ENCODE measurements around the gene CCDC192.

CCDC192 gene

DNA sequence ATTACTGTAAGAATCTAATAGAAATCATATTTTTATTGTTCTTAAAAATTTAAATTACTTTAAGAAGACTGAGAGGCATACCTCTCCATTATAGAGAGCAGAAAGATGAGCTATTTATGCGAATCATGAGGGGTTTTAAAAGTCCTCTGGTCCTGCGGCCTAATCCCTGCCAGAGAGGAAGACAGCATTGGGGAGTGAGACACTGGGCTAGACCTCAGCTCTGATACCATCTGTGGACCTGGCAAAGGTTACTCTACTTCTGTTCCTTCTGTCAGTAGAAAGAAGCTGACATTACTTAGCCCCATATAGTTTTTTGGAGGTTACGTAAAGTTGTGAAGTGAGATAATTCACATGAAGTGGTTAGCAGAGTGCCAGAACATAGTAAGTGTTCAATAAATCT lies 103.6 kb downstream of the CCDC192 start:
- TF ChIP-seq, protein P1, sequence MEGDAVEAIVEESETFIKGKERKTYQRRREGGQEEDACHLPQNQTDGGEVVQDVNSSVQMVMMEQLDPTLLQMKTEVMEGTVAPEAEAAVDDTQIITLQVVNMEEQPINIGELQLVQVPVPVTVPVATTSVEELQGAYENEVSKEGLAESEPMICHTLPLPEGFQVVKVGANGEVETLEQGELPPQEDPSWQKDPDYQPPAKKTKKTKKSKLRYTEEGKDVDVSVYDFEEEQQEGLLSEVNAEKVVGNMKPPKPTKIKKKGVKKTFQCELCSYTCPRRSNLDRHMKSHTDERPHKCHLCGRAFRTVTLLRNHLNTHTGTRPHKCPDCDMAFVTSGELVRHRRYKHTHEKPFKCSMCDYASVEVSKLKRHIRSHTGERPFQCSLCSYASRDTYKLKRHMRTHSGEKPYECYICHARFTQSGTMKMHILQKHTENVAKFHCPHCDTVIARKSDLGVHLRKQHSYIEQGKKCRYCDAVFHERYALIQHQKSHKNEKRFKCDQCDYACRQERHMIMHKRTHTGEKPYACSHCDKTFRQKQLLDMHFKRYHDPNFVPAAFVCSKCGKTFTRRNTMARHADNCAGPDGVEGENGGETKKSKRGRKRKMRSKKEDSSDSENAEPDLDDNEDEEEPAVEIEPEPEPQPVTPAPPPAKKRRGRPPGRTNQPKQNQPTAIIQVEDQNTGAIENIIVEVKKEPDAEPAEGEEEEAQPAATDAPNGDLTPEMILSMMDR (IDR thresholded peaks at IDR 0.05; ENCODE audit: low read depth, low read length): no peak
- Histone ChIP-seq H3K4me1 (no peaks in the 10 kb centered on the region), H3K4me3 (ENCODE audit: low read depth, low read length) (no peak overlapping the region), H3K9me3 (no peaks in the 10 kb centered on the region), H3K36me3 (no peaks in the 10 kb centered on the region), H3K27me3 (no peaks in the 10 kb centered on the region)
- no peak for DNase-seq

DNA sequence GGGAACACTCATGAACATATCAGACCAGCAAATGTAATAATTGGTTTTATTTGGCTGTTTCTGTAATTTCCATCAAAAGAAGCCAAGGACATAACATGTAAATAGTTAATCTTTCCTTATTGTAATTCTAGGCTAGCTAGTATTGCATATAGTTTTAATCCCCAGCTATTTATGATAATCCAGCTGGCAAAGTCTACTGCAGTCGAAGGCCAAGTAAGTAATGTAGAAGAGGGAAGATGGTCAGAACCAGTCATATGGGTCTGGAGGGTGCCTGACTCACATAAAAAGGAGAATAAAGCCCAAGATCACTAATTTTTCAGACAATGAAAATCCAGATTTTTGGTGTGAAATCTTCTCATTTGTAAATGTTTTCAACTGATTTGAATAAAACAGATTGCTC lies 106.3 kb downstream of the CCDC192 start:
- no peak for DNase-seq
- Histone ChIP-seq H3K27me3 (no peaks in the 10 kb centered on the region), H3K4me1 (no peaks in the 10 kb centered on the region), H3K36me3 (no peaks in the 10 kb centered on the region), H3K4me3 (ENCODE audit: low read depth, low read length) (no peak overlapping the region), H3K9me3 (no peaks in the 10 kb centered on the region)
- TF ChIP-seq, protein P1 (IDR thresholded peaks at IDR 0.05; ENCODE audit: low read depth, low read length): no peak

DNA sequence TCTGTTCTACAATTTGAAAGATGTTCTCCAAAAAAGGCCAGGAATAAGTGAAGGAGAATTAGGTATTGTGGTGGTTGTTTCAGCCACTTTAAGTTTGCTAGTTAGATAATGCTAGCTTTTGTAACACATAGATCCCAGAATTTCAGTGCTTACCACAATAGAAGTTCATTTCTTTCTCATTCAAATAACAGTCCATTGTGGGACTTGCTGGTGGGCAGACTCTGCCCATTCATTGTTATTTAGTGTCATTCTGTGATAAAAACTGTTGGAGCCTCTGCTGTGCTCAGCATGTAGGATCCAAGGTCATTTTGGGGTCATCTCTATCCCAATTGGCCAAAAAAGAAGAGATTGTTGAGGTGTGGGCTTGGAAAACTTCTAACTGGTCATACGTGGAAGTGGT lies 106.8 kb downstream of the CCDC192 start:
- H3K9me3 ChIP-seq: no peaks in the 10 kb centered on the region
- H3K4me3 ChIP-seq (ENCODE audit: low read depth, low read length): no peak overlapping the region
- H3K27me3 ChIP-seq: no peaks in the 10 kb centered on the region
- TF ChIP-seq, protein P1 (IDR thresholded peaks at IDR 0.05; ENCODE audit: low read depth, low read length): no peak
- H3K4me1 ChIP-seq: no peaks in the 10 kb centered on the region
- no peaks in the 10 kb centered on the region for H3K36me3 ChIP-seq
- no peak for DNase-seq

DNA sequence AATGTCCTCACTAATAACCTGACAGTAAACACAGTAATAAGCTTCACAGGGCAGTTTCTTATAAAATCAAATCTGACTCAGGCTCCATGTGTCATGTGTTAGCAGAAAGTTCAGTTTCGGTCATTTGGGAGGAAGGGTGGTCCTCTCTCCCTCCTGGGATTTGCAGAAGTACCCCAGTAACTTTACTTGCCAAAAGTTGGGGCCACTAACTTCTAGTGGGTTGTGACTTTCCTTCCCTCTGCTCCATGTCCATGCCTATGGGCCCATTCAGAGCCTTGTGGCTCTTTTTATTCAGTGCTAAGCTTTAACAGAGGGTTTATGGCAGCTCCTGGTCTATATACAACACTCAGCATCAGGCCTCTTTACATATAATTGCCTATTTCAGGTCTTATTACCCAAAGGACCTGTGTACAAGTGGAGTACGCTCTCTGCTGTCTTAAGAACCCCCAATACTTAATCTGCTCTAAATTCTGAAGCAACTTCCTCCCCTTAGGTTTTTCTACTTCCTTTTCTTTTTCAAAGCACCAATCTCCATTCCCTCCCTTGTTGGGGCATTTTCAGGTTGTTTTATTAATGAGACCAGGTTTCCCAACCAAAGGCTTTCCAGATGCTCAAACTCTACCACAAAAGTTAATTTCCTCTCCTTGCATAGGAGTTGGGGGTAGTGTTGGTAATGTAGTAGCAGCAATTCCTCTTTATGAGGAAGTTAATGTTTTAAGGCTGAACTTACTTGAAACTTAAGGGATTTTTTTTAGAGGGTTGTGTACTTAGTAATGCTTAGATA lies 107.7 kb downstream of the CCDC192 start:
- TF ChIP-seq, protein P1 (IDR thresholded peaks at IDR 0.05; ENCODE audit: low read depth, low read length): no peak
- DNase-seq: no peak
- Histone ChIP-seq H3K27me3 (no peaks in the 10 kb centered on the region), H3K4me3 (ENCODE audit: low read depth, low read length) (no peak overlapping the region), H3K4me1 (no peaks in the 10 kb centered on the region), H3K9me3 (no peaks in the 10 kb centered on the region), H3K36me3 (no peaks in the 10 kb centered on the region)

DNA sequence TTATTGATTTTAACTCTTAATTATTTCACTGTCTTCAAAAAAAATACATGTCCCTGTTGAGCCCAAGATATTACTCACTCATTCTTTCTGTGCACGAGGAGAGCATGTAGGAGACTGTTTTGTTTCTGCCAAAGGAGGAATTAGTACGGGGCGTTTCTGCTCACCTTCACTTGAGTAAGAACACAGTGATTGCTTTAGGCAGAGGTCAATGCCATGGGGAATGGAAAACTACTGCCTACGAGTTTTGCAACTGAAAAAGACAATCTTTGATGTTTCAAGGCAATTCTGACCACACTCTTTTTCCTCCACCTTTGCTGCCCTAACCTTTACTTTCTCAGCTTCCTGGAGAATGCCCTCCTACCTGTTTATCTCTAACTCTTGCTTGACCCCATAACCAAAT lies 109.4 kb downstream of the CCDC192 start:
- TF ChIP-seq, protein P1 (IDR thresholded peaks at IDR 0.05; ENCODE audit: low read depth, low read length): no peak
- H3K27me3 ChIP-seq: no peaks in the 10 kb centered on the region
- H3K4me3 ChIP-seq (ENCODE audit: low read depth, low read length): no peak overlapping the region
- H3K36me3 ChIP-seq: no peaks in the 10 kb centered on the region
- H3K4me1 ChIP-seq: no peaks in the 10 kb centered on the region
- no peaks in the 10 kb centered on the region for H3K9me3 ChIP-seq
- no peak for DNase-seq

All from BE2C (cell line).